Transverse colon (tissue), 4 donors: ENCODE results near the gene HGFAC.

Source experiments
- POLR2A ChIP-seq: fragments of 450-650 bp; IDR thresholded peaks from one replicate; pipeline ENCODE4 v1.6.1; 2016; ENCODE audit warnings: antibody characterized with exemption, mild to moderate bottlenecking, moderate library complexity
- POLR2AphosphoS5 ChIP-seq, 3 donors: sonication (generic); formaldehyde crosslinking; IDR thresholded peaks; one replicate each; pipeline ENCODE4 v1.6.1; 2016; ENCODE audit warnings: antibody characterized with exemption in 3 of 3
- TF ChIP-seq, protein P1 (sequence below), 5 experiments: fragments of 200-600 bp in 3 of 5; fragments of 450-650 bp in 2 of 5; sonication (generic) in 3 of 5; IDR thresholded peaks; 1 replicate in 2 of 5; 2 replicates in 3 of 5; pipeline ENCODE4 v1.5.1; 2016 to 2017; ENCODE audit warnings: antibody characterized with exemption in 5 of 5, inconsistent platforms in 3 of 5, mild to moderate bottlenecking in 2 of 5, moderate library complexity in 1 of 5

DNA sequence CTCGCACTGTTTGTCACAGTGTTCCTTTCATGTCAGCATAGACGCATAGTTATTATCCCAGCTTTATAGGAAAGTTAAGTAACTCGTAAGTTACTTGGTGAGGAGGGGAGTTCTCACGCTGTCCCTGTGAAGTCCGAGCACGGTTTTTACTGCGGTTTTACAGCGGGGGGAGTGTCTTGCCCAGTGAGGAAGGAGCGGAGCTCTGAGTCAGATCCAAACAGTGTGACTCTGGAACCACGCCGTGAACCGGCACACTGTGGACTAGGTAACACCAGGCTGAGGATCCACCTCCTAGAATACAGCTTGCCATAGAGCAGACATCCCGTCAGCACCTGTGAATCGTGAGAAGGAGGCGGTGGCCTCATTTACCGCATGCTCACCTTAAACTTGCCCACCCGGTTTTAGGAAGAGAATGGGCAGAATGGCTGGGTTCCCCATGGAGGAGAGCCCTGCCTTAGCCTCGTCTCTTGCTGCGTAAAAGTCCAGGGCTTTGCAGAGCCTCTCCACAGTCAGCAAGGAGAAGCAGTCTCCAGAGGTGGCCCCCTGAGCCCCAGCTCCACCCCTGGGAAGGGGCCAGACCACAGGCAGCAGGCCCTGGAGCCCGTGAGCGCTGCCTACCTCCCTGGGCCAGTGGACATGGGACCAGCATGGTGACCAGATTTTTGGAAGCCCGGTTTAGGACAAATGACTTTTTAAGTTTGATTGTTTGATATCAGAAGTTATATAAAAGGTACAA, 40.2 kb upstream of the HGFAC start:
- TF ChIP-seq POLR2A (no peak), POLR2AphosphoS5 (IDR thresholded peaks at IDR 0.05) (no peak)
- TF ChIP-seq, protein P1, sequence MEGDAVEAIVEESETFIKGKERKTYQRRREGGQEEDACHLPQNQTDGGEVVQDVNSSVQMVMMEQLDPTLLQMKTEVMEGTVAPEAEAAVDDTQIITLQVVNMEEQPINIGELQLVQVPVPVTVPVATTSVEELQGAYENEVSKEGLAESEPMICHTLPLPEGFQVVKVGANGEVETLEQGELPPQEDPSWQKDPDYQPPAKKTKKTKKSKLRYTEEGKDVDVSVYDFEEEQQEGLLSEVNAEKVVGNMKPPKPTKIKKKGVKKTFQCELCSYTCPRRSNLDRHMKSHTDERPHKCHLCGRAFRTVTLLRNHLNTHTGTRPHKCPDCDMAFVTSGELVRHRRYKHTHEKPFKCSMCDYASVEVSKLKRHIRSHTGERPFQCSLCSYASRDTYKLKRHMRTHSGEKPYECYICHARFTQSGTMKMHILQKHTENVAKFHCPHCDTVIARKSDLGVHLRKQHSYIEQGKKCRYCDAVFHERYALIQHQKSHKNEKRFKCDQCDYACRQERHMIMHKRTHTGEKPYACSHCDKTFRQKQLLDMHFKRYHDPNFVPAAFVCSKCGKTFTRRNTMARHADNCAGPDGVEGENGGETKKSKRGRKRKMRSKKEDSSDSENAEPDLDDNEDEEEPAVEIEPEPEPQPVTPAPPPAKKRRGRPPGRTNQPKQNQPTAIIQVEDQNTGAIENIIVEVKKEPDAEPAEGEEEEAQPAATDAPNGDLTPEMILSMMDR (IDR thresholded peaks at IDR 0.05), result no peak
